K562 treated with DMSO at 1 percent for 12 hours (cell line): Measurements from ENCODE around the gene MYOG. TPM values are rescaled to one million over a fixed set of nuclear protein-coding genes. Genes with fewer than 3 reads are reported as not detected.

Experiments
- total RNA-seq: library from RNA; unstranded; fragments of 300-600 nt; gene quantifications from 2 replicates; pipeline ENCODE4 v1.2.3, GENCODE V29; 2022; ENCODE audit not compliant: insufficient read depth

MYOG gene
- total RNA-seq: not detected in 2 replicates

DNA sequence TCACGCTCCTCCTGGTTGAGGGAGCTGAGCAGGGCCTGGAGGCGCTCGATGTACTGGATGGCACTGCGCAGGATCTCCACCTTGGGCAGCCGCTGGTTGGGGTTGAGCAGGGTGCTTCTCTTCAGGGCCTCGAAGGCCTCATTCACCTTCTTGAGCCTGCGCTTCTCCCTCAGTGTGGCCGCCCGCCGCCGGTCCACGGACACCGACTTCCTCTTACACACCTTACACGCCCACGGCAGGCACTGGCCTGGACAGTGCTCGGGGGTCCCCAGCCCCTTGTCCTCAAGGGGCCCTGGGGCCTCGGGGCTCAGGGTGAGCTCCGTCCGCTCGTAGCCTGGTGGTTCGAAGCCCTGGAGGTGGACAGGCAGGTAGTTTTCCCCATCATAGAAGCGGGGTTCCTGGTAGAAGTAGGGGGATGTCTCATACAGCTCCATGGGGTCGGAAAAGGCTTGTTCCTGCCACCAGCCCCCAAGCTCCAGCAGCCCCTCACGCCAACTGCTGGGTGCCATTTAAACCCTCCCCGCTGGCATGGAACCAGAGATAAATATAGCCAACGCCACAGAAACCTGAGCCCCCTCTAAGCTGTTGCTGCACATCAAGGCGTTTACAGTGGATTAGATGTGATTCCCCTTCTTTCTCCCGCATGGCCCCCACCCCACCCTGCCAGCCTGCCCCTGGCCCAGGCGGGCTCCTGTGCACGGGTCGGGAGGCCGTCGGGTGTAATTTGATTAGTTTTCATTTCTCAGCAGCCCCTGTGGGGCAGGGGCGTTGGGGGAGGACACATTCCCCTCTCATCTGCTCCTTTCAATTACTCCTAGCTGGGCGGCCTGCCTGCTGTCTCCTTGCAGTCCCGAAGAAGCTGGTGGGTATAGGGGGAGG is at the start of gene MYOG:
Gene MYOG (minus strand): TSS at position 485 of the 879 bp plus-strand sequence. CDS start 51 bp downstream, at position 434.

DNA sequence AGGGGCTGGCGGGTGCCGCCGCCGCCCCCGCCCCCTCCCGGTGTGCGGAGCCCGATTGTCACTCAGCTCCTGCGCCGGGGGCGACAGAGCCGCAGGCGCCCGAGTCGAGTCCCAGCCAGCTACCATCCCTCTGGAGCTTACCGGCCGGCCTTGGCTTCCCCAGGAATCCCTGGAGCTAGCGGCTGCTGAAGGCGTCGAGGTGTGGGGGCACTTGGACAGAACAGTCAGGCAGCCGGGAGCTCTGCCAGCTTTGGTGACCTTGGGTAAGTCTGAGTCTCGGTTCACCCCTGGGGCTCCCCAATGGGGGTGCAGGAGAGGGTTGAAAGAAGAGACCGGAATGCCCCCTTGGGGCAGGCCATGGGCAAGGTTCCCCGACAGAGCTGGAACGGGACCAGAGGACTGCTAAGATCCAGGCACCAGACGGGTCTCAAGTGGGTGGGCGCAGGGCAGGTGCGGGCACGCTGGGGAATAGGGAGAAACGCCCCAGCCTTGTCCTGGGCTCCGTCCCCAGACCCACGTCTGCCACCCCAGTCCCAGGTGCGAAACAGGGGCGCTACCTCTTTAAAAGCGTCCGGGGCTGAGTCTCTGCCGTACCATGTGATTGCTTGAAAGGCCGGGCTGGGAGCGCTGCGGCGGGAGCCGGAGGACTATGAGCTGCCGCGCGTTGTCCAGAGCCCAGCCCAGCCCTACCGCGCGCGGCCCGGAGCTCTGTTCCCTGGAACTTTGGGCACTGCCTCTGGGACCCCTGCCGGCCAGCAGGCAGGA is 42.0 kb upstream of the MYOG start, which contains the start of gene ADORA1:
Gene ADORA1 (plus strand): TSS at position 61 of the 765 bp plus-strand sequence. CDS start 1,116 bp downstream, outside the sequence.

Other genes with a start within 250 kb of the MYOG start
- 18.2 and 27.8 TPM in 2 replicates for gene RABIF, start 196.9 kb downstream of the MYOG start, total RNA-seq
- gene KLHL12, start 158.8 kb downstream of the MYOG start, total RNA-seq: 11.6 and 27.5 TPM in 2 replicates
- 90.9 and 140 TPM in 2 replicates for gene ADIPOR1, start 127.7 kb downstream of the MYOG start, total RNA-seq
- 40.4 and 54.3 TPM in 2 replicates for gene CYB5R1, start 118.8 kb downstream of the MYOG start, total RNA-seq
- 45.4 and 87.6 TPM in 2 replicates for gene TMEM183A, start 78.6 kb downstream of the MYOG start, total RNA-seq
- gene PPFIA4, start 59.5 kb downstream of the MYOG start, total RNA-seq: 1.3 and 1.6 TPM in 2 replicates
- gene ADORA1, start 41.7 kb upstream of the MYOG start, total RNA-seq: not detected in 2 replicates
- gene MYBPH, start 89.8 kb upstream of the MYOG start, total RNA-seq: not detected in 2 replicates
- gene CHI3L1, start 100.7 kb upstream of the MYOG start, total RNA-seq: not detected in 2 replicates
- not detected in 2 replicates for gene CHIT1, start 143.7 kb upstream of the MYOG start, total RNA-seq
- 12.6 and 23.4 TPM in 2 replicates for gene BTG2, start 219.5 kb upstream of the MYOG start, total RNA-seq